K562 (cell line): ENCODE results near the gene IFNK. TPM values are rescaled to one million over a fixed set of nuclear protein-coding genes. Genes with fewer than 3 reads are reported as not detected.

ENCODE experiments used
- ARID1B ChIP-seq: fragments of 450-650 bp; IDR thresholded peaks from 2 replicates; pipeline ENCODE4 v1.6.1; 2016; ENCODE audit warnings: antibody characterized with exemption, mild to moderate bottlenecking, inconsistent platforms
- BMI1 ChIP-seq: fragments of 150-350 bp; IDR thresholded peaks from 2 replicates; pipeline ENCODE4 v1.6.1; 2014; ENCODE audit warnings: low read length
- CTBP1 ChIP-seq: fragments of 450-650 bp; IDR thresholded peaks from 2 replicates; pipeline ENCODE4 v1.6.1; 2016; ENCODE audit warnings: borderline replicate concordance
- HCFC1 ChIP-seq: IDR thresholded peaks from 2 replicates; pipeline ENCODE4 v1.6.1; 2012; ENCODE audit warnings: low read depth, low read length, improper control_type of control experiment
- KDM1A ChIP-seq, 2 experiments: fragments of 450-650 bp; IDR thresholded peaks; 2 replicates each; pipeline ENCODE4 v1.6.1; 2016; ENCODE audit warnings: mild to moderate bottlenecking in 2 of 2
- MCM5 ChIP-seq: fragments of 450-650 bp; IDR thresholded peaks from 2 replicates; pipeline ENCODE4 v1.6.1; 2016; ENCODE audit warnings: low read depth
- MED1 ChIP-seq: sonication (generic); formaldehyde crosslinking; IDR thresholded peaks from 2 replicates; pipeline ENCODE4 v1.8.1; 2023; ENCODE audit warnings: missing genetic modification reagents, borderline replicate concordance
- RFX7 ChIP-seq: fragments of 250-450 bp; sonication (Bioruptor Pico); IDR thresholded peaks from 2 replicates; pipeline ENCODE4 v1.5.1; 2021; ENCODE audit warnings: mild to moderate bottlenecking
- RNF219 ChIP-seq: fragments of 250-450 bp; sonication (Bioruptor Pico); IDR thresholded peaks from 2 replicates; pipeline ENCODE4 v1.5.0; 2022; ENCODE audit warnings: mild to moderate bottlenecking
- SAFB ChIP-seq: fragments of 200-400 bp; formaldehyde crosslinking; IDR thresholded peaks from 2 replicates; pipeline ENCODE4 v1.6.1; 2017; ENCODE audit warnings: low read depth, low read length, borderline replicate concordance
- SIN3B ChIP-seq: fragments of 450-650 bp; IDR thresholded peaks from 2 replicates; pipeline ENCODE4 v1.6.1; 2017; ENCODE audit warnings: low read depth, mild to moderate bottlenecking, moderate library complexity
- SOX6 ChIP-seq: fragments of 450-650 bp; IDR thresholded peaks from 2 replicates; pipeline ENCODE4 v1.6.1; 2014; ENCODE audit warnings: mild to moderate bottlenecking
- TEAD1 ChIP-seq, 2 experiments: fragments of 450-650 bp in 1 of 2; sonication (generic) in 1 of 2; formaldehyde crosslinking; IDR thresholded peaks; 2 replicates each; pipeline versions ENCODE4 v1.4.0 to v1.8.0; 2020 to 2022; ENCODE audit warnings: mild to moderate bottlenecking in 2 of 2, missing genetic modification reagents in 1 of 2
- USF2 ChIP-seq: sonication (generic); formaldehyde crosslinking; IDR thresholded peaks from 2 replicates; pipeline ENCODE4 v1.5.0; 2020; ENCODE audit warnings: missing genetic modification reagents
- YBX1 ChIP-seq: fragments of 450-650 bp; IDR thresholded peaks from 2 replicates; pipeline ENCODE4 v1.7.1; 2016; ENCODE audit warnings: mild to moderate bottlenecking
- ZBTB34 ChIP-seq: fragments of 250-450 bp; sonication (Bioruptor Pico); IDR thresholded peaks from 2 replicates; pipeline ENCODE4 v1.8.0; 2021; ENCODE audit warnings: mild to moderate bottlenecking, moderate library complexity
- ZEB2 ChIP-seq: fragments of 450-650 bp; IDR thresholded peaks from 2 replicates; pipeline ENCODE4 v1.6.1; 2016
- ZNF395 ChIP-seq: fragments of 200-800 bp; sonication (Bioruptor generic); IDR thresholded peaks from 2 replicates; pipeline ENCODE4 v1.6.1; 2017; ENCODE audit warnings: missing genetic modification characterization, missing compliant biosample characterization
- polyA plus RNA-seq, 8 experiments: library from polyadenylated mRNA; depleted of rRNA in 4 of 8; stranded (reverse) in 5 of 8; unstranded in 3 of 8; fragments of >200 nt; fragmentation: Nextera tagmentation in 2 of 8; fragmentation: Illumina TruSeq in 1 of 8; extraction: Ambion mirVana in 2 of 8; extraction: Trizol in 1 of 8; gene quantifications; 2 replicates each; pipeline versions ENCODE4 v1.2.1 to v1.2.3, GENCODE V29; 2011 to 2014; ENCODE audit warnings: inconsistent platforms in 1 of 8, missing spikeins in 1 of 8
- total RNA-seq, 7 experiments: library from RNA; depleted of rRNA in 6 of 7; stranded (reverse); fragments of >200 nt in 6 of 7; fragmentation: Illumina TruSeq in 2 of 7; extraction: Trizol in 2 of 7; gene quantifications; 2 replicates each; pipeline versions ENCODE4 v1.2.1 to v1.2.3, GENCODE V29; 2011 to 2021; ENCODE audit warnings: low replicate concordance in 1 of 7

The IFNK gene
- total and polyA plus RNA-seq, 9 of the 15 experiments (the other 6 are each of a cell fraction or from before 2014, with no cell fraction given), result 0.11 TPM; not detected in 8

- TF ChIP-seq ARID1B, result no peak
- TF ChIP-seq HCFC1, result no peak
- no peak for TF ChIP-seq MED1 (CRISPR knock-in tag)
- no peak for TF ChIP-seq ZEB2
- no peak for TF ChIP-seq SIN3B
- TF ChIP-seq ZBTB34 (CRISPR knock-in tag), result no peak
- TF ChIP-seq MCM5, result no peak
- 0 out of 4 replicates have a peak, but pooled peaks have one; percentile 17 to 29 for TF ChIP-seq KDM1A (IDR thresholded peaks at IDR 0.05)
- TF ChIP-seq USF2 (CRISPR knock-in tag), result no peak
- TF ChIP-seq ZNF395 (CRISPR knock-in tag), result no peak
- TF ChIP-seq BMI1, result no peak
- no peak for TF ChIP-seq YBX1
- TF ChIP-seq CTBP1, result peak; percentile 23; the same call in 1 of the 2 replicates
- TF ChIP-seq RFX7, result no peak
- no peak for TF ChIP-seq SAFB
- TF ChIP-seq SOX6, result peak; percentile 44; the same call in 1 of the 2 replicates
- no peak for TF ChIP-seq RNF219 (CRISPR knock-in tag)
- TF ChIP-seq TEAD1 (CRISPR knock-in tag; IDR thresholded peaks at IDR 0.05), result no peak
These were observed 48.5 kb downstream of the IFNK start (continued) for GRCh38 chr9:27572566-27572917.
